ENCODE measurements around the gene DENND6A.

DNA sequence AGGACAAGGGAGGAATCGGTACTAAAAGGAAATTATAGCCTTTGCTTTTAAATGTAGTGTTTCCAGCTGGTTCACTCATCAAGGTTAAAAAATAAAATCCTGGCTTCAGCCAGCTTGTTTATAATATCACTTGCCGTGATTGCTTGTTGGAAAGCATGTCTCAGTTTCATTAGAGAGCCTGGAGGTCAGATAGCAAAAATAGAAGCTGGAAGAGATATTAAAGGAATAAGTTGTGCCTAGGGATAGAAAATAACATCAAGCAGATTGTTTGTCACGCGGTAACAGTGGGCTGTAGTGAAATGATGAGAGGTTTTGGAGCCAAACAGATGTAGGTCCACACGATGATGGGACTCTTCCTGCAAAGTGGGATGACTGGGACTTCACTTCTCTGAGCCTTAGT lies 45.5 kb upstream of the DENND6A start:
- TF ChIP-seq, protein P1, sequence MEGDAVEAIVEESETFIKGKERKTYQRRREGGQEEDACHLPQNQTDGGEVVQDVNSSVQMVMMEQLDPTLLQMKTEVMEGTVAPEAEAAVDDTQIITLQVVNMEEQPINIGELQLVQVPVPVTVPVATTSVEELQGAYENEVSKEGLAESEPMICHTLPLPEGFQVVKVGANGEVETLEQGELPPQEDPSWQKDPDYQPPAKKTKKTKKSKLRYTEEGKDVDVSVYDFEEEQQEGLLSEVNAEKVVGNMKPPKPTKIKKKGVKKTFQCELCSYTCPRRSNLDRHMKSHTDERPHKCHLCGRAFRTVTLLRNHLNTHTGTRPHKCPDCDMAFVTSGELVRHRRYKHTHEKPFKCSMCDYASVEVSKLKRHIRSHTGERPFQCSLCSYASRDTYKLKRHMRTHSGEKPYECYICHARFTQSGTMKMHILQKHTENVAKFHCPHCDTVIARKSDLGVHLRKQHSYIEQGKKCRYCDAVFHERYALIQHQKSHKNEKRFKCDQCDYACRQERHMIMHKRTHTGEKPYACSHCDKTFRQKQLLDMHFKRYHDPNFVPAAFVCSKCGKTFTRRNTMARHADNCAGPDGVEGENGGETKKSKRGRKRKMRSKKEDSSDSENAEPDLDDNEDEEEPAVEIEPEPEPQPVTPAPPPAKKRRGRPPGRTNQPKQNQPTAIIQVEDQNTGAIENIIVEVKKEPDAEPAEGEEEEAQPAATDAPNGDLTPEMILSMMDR (IDR thresholded peaks at IDR 0.05), result no peak
- TF ChIP-seq POLR2A (IDR thresholded peaks at IDR 0.05), result no peak

Measured in testis (tissue), 2 donors.